WTC11 (cell line): ENCODE data around the gene ANKRD39.
"Not testable (repeated sequence)": the region's sequence is repeated elsewhere in the genome, so short reads cannot be mapped to it uniquely, and the experiment has no call there.

Source experiments
- ATF3 ChIP-seq: sonication (generic); formaldehyde crosslinking; conservative IDR thresholded peaks from 2 replicates; pipeline ENCODE4 v1.8.1; 2022; ENCODE audit warnings: mild to moderate bottlenecking, missing genetic modification reagents
- ATF6 ChIP-seq: sonication (generic); formaldehyde crosslinking; IDR thresholded peaks from 2 replicates; pipeline ENCODE4 v1.8.1; 2023; ENCODE audit warnings: mild to moderate bottlenecking, missing genetic modification reagents
- CTCF ChIP-seq: fragments of 200-600 bp; IDR thresholded peaks from 2 replicates; pipeline ENCODE4 v1.8.0; 2022; ENCODE audit warnings: antibody characterized with exemption
- PRDM15 ChIP-seq: sonication (generic); formaldehyde crosslinking; IDR thresholded peaks from 2 replicates; pipeline ENCODE4 v1.8.0; 2022; ENCODE audit warnings: missing genetic modification reagents
- SMAD3 ChIP-seq: sonication (generic); formaldehyde crosslinking; IDR thresholded peaks from 2 replicates; pipeline ENCODE4 v1.8.0; 2022; ENCODE audit warnings: missing genetic modification reagents, mild to moderate bottlenecking, borderline replicate concordance
- USF1 ChIP-seq: sonication (generic); formaldehyde crosslinking; IDR thresholded peaks from 2 replicates; pipeline ENCODE4 v1.8.0; 2022; ENCODE audit warnings: mild to moderate bottlenecking, missing genetic modification reagents
- ZNF416 ChIP-seq: fragments of 250-450 bp; sonication (Bioruptor Pico); IDR thresholded peaks from 2 replicates; pipeline ENCODE4 v1.9.0; 2021; ENCODE audit warnings: mild to moderate bottlenecking, inconsistent platforms
- ZNF671 ChIP-seq: fragments of 250-450 bp; sonication (Bioruptor Pico); IDR thresholded peaks from 2 replicates; pipeline ENCODE4 v1.8.0; 2021; ENCODE audit warnings: mild to moderate bottlenecking

GRCh38 chr2:96805946-96806345, 51.9 kb downstream of the ANKRD39 start:
- TF ChIP-seq CTCF; SMAD3 (CRISPR knock-in tag); ATF3 (CRISPR knock-in tag); USF1 (CRISPR knock-in tag); ZNF416; ATF6; PRDM15 (CRISPR knock-in tag); ZNF671 (CRISPR knock-in tag): not testable (repeated sequence)
